GM10266 (cell line): ENCODE results near the gene MAN2A2.

ENCODE experiments used
- DNase-seq: peaks from one replicate; pipeline ENCODE4 v3.0.0; 2012; ENCODE audit errors: extremely low spot score
- TF ChIP-seq, protein P1 (sequence below): IDR thresholded peaks from 2 replicates; pipeline ENCODE4 v1.5.1; 2012; ENCODE audit warnings: mild to moderate bottlenecking, low read depth; ENCODE audit not compliant: control insufficient read depth, insufficient read depth; ENCODE audit errors: missing control alignments

The MAN2A2 gene

GRCh38 chr15:90885432-90886290, 17.4 kb upstream of the MAN2A2 start:
- TF ChIP-seq, protein P1, sequence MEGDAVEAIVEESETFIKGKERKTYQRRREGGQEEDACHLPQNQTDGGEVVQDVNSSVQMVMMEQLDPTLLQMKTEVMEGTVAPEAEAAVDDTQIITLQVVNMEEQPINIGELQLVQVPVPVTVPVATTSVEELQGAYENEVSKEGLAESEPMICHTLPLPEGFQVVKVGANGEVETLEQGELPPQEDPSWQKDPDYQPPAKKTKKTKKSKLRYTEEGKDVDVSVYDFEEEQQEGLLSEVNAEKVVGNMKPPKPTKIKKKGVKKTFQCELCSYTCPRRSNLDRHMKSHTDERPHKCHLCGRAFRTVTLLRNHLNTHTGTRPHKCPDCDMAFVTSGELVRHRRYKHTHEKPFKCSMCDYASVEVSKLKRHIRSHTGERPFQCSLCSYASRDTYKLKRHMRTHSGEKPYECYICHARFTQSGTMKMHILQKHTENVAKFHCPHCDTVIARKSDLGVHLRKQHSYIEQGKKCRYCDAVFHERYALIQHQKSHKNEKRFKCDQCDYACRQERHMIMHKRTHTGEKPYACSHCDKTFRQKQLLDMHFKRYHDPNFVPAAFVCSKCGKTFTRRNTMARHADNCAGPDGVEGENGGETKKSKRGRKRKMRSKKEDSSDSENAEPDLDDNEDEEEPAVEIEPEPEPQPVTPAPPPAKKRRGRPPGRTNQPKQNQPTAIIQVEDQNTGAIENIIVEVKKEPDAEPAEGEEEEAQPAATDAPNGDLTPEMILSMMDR: peak; percentile 93
- peak; percentile 85 for DNase-seq

DNA sequence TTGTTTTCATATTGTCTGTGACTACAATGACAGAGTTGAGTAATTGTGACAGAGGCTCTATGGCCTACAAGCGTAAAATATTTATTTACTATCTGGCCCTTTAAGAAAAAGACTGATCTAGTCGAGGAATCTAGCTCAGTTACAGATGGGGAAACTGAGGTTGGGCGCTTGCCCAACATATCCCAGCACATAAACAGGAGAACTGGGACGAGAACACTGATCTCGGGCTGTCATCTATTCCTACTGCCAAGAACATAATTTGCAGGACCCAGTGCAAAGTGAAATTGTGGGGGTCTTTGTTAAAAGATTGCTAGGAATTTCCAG, 16.8 kb upstream of the MAN2A2 start:
- TF ChIP-seq, protein P1: no peak
- no peak for DNase-seq

- no peak for DNase-seq
Observed at GRCh38 chr15:90887037-90887481, 16.0 kb upstream of the MAN2A2 start.

DNA sequence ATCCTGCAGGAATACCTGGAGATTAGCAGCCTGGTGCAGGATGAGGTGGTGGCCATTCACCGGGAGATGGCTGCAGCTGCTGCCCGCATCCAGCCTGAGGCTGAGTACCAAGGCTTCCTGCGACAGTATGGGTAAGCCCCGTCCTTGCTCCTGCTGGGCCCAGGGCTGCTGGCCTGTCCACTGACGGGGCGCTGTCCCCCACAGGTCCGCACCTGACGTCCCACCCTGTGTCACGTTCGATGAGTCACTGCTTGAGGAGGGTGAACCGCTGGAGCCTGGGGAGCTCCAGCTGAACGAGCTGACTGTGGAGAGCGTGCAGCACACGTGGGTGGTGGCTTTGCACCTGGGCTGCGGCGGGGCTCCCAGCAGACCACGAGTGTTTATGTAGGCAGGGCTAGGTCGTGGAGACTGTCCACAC, 13.8 kb upstream of the MAN2A2 start:
- DNase-seq: no peak
- TF ChIP-seq, protein P1: no peak

More at GRCh38 chr15:90887037-90887481, 16.0 kb upstream of the MAN2A2 start:
- TF ChIP-seq, protein P1: no peak

GRCh38 chr15:90889736-90890456, 13.2 kb upstream of the MAN2A2 start:
- TF ChIP-seq, protein P1: no peak
- DNase-seq: no peak

GRCh38 chr15:90890839-90891238, 12.3 kb upstream of the MAN2A2 start:
- TF ChIP-seq, protein P1: no peak

More at GRCh38 chr15:90890839-90891238, 12.3 kb upstream of the MAN2A2 start:
- DNase-seq: no peak
